Mesothelial cell of epicardium (in vitro differentiated cells): ENCODE measurements around the gene CALCR. TPM values are rescaled to one million over a fixed set of nuclear protein-coding genes. Genes with fewer than 3 reads are reported as not detected.

Source experiments
- DNase-seq, 2 experiments: peaks; one replicate each; pipeline ENCODE4 v3.0.0; 2021; ENCODE audit warnings: low spot score in 2 of 2; ENCODE audit not compliant: unreplicated experiment in 2 of 2
- H3K27ac Mint-ChIP-seq: 2 replicates; pipeline ENCODE4 v1.8.0; 2021; ENCODE audit warnings: mixed read lengths
- H3K27me3 Mint-ChIP-seq: 2 replicates; pipeline ENCODE4 v1.8.0; 2021; ENCODE audit warnings: low read depth, mixed read lengths
- H3K36me3 Mint-ChIP-seq: 2 replicates; pipeline ENCODE4 v1.8.0; 2021; ENCODE audit warnings: mixed read lengths
- H3K4me1 Mint-ChIP-seq: 2 replicates; pipeline ENCODE4 v1.8.0; 2021; ENCODE audit warnings: mixed read lengths
- H3K4me3 Mint-ChIP-seq: 2 replicates; pipeline ENCODE4 v1.8.0; 2021; ENCODE audit warnings: mild to moderate bottlenecking, moderate library complexity, mixed read lengths
- H3K9me3 Mint-ChIP-seq: 2 replicates; pipeline ENCODE4 v1.8.0; 2021; ENCODE audit warnings: mixed read lengths
- total RNA-seq: library from RNA; stranded (reverse); gene quantifications from 3 replicates; pipeline ENCODE4 v1.2.1, GENCODE V29; 2021
- TF ChIP-seq, protein P1 (sequence below): fragments of 200-600 bp; sonication (generic); IDR thresholded peaks from one replicate; pipeline ENCODE4 v1.5.0; 2021; ENCODE audit warnings: antibody characterized with exemption; ENCODE audit not compliant: unreplicated experiment

Gene CALCR
- total RNA-seq, 1 donor from 2014 or later = not detected

DNA sequence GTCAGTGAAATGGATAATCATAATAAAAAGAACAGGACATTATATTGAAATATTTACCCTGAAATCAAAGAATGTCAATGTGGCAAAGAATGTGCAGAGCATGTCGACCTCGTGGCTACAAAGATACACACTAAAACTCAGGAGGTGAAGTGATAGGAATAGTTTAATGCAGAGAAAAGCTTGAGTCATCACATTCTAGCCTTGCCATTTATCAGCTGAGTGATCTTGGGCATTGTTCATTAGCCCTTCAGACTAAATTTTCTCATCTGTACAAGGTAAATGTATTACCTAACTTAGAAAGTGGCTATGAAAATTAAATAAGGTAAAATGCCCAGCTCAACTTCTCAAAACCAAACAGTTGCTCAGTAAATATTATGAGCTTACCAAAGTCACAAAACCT, 22.6 kb downstream of the CALCR start:
- Mint-ChIP-seq H3K4me3 (no peak overlapping the region), H3K9me3 (no peaks in the 10 kb centered on the region), H3K27me3 (peaks cover 3% of the 10 kb centered on the region), H3K27ac (no peak overlapping the region), H3K4me1 (no peaks in the 10 kb centered on the region), H3K36me3 (no peaks in the 10 kb centered on the region)
- DNase-seq = no peak
- TF ChIP-seq, protein P1, sequence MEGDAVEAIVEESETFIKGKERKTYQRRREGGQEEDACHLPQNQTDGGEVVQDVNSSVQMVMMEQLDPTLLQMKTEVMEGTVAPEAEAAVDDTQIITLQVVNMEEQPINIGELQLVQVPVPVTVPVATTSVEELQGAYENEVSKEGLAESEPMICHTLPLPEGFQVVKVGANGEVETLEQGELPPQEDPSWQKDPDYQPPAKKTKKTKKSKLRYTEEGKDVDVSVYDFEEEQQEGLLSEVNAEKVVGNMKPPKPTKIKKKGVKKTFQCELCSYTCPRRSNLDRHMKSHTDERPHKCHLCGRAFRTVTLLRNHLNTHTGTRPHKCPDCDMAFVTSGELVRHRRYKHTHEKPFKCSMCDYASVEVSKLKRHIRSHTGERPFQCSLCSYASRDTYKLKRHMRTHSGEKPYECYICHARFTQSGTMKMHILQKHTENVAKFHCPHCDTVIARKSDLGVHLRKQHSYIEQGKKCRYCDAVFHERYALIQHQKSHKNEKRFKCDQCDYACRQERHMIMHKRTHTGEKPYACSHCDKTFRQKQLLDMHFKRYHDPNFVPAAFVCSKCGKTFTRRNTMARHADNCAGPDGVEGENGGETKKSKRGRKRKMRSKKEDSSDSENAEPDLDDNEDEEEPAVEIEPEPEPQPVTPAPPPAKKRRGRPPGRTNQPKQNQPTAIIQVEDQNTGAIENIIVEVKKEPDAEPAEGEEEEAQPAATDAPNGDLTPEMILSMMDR = no peak

DNA sequence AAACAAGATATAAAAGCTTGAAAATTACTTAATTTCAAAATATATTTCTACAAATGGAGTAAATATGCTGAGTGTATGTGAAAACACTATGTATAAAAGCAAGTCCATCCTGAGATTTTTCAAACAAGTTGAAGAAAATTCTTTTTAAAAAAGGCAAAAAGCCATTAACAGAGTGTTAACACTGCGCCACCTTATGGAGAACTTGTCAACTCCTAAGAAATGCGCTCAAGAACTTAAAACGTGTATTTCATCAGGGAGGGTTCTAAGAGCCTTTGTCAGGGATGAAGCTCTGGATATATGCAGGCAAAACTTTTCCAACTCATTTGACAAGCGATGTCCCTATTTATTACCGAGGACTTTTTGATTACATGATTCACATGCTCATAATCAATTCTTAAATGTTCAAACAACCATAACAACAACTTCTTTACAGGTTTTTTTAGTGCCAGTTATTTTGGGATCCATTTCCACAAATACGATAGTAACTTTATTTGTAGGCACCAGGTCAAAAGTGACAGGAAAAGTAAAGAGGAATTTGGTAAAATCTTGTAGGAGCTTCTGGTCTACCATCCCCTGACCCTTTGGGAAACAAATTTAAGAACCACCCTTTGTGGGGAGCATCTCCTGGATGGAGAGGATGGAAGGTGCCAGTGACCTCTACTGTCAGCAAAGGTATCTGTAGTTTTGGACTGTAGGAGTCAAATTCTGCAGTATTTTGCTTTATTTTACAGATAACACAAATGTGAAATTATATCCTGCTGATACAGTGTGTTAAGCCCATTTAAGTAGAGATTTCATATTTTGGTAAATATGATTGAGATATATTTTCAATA, 23.2 kb downstream of the CALCR start:
- TF ChIP-seq, protein P1 = peak; percentile 54
- H3K36me3 Mint-ChIP-seq = no peaks in the 10 kb centered on the region
- no peak for DNase-seq
- H3K4me1 Mint-ChIP-seq = no peaks in the 10 kb centered on the region
- H3K4me3 Mint-ChIP-seq = no peak overlapping the region
- no peaks in the 10 kb centered on the region for H3K9me3 Mint-ChIP-seq
- peaks cover 3% of the 10 kb centered on the region for H3K27me3 Mint-ChIP-seq
- H3K27ac Mint-ChIP-seq = no peak overlapping the region

- no peaks in the 10 kb centered on the region for H3K9me3 Mint-ChIP-seq
- no peak overlapping the region for H3K27ac Mint-ChIP-seq
- H3K36me3 Mint-ChIP-seq = no peaks in the 10 kb centered on the region
- H3K4me1 Mint-ChIP-seq = no peaks in the 10 kb centered on the region
- DNase-seq = no peak
- H3K27me3 Mint-ChIP-seq = no peaks in the 10 kb centered on the region
- TF ChIP-seq, protein P1 = no peak
- H3K4me3 Mint-ChIP-seq = no peak overlapping the region
These were observed 26.8 kb downstream of the CALCR start for GRCh38 chr7:93547716-93548115.

GRCh38 chr7:93544691-93545090, 29.8 kb downstream of the CALCR start:
- no peak for DNase-seq
- TF ChIP-seq, protein P1 = no peak
- no peak overlapping the region for H3K4me3 Mint-ChIP-seq
- H3K4me1 Mint-ChIP-seq = no peaks in the 10 kb centered on the region
- H3K27me3 Mint-ChIP-seq = no peaks in the 10 kb centered on the region
- no peaks in the 10 kb centered on the region for H3K36me3 Mint-ChIP-seq
- no peaks in the 10 kb centered on the region for H3K9me3 Mint-ChIP-seq
- H3K27ac Mint-ChIP-seq = no peak overlapping the region

DNA sequence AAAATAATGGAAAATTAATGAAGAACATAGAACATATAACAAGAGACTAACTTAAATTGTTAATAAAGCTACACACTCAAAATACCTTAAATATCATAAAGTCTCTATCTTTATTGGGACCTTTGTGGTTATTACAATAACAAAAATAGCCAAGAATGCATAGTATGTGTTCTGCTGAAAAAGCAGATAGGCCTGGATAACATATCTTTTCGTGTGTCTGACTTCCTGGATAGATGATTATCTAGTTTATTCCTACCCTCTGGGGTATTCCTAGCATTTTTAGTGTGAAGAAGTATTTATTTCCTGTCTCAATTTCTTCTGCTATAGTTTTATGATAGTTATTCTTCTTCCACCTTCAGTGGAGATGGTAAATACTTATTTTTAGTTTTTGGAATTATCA, 36.5 kb downstream of the CALCR start:
- TF ChIP-seq, protein P1 = no peak
- Mint-ChIP-seq H3K9me3 (no peaks in the 10 kb centered on the region), H3K36me3 (no peaks in the 10 kb centered on the region), H3K4me3 (no peak overlapping the region), H3K4me1 (peaks cover 4% of the 10 kb centered on the region), H3K27me3 (no peaks in the 10 kb centered on the region), H3K27ac (no peak overlapping the region)
- DNase-seq = no peak
